ENCODE data around the gene HASPIN.

DNA sequence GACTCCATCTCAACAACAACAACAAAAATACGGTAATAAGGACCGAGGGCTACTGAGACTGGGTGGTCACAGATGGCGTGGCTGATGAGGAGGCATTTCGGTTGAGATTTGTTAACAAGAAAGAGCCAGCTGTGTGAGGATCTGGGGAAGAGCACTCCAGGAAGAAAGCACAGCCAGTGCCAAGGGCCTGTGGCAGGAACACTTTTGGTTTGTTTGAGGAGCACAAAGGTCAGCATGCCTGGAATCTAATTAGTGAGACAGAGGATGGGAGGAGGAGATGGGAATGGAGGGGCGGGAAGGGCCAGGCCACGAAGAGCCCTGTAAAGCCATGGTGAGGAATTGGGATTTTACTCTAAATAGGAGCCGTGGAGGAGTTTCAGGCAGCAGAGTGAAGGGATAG is 24.9 kb downstream of the HASPIN start:
- no peak for TF ChIP-seq MXI1 (conservative IDR thresholded peaks at IDR 0.05; ENCODE audit: poor library complexity, severe bottlenecking)
- TF ChIP-seq, protein P1, sequence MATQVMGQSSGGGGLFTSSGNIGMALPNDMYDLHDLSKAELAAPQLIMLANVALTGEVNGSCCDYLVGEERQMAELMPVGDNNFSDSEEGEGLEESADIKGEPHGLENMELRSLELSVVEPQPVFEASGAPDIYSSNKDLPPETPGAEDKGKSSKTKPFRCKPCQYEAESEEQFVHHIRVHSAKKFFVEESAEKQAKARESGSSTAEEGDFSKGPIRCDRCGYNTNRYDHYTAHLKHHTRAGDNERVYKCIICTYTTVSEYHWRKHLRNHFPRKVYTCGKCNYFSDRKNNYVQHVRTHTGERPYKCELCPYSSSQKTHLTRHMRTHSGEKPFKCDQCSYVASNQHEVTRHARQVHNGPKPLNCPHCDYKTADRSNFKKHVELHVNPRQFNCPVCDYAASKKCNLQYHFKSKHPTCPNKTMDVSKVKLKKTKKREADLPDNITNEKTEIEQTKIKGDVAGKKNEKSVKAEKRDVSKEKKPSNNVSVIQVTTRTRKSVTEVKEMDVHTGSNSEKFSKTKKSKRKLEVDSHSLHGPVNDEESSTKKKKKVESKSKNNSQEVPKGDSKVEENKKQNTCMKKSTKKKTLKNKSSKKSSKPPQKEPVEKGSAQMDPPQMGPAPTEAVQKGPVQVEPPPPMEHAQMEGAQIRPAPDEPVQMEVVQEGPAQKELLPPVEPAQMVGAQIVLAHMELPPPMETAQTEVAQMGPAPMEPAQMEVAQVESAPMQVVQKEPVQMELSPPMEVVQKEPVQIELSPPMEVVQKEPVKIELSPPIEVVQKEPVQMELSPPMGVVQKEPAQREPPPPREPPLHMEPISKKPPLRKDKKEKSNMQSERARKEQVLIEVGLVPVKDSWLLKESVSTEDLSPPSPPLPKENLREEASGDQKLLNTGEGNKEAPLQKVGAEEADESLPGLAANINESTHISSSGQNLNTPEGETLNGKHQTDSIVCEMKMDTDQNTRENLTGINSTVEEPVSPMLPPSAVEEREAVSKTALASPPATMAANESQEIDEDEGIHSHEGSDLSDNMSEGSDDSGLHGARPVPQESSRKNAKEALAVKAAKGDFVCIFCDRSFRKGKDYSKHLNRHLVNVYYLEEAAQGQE (IDR thresholded peaks at IDR 0.05; ENCODE audit: borderline replicate concordance) = no peak

All from neural cell (in vitro differentiated cells).